ENCODE data around the gene NECAB3. TPM values are rescaled to one million over a fixed set of nuclear protein-coding genes. Genes with fewer than 3 reads are reported as not detected.

Gene NECAB3
- total and polyA plus RNA-seq, 2 donors (not counting 1 experiment from before 2014, with no cell fraction given): 8.5 to 11.8 TPM

GRCh38 chr20:33680686-33681085, 6.5 kb upstream of the NECAB3 start:
- no peak overlapping the region for H3K4me3 ChIP-seq (ENCODE audit: control extremely low read depth in 1 of 5, extremely low read depth in 1 of 5, insufficient read depth in 1 of 5, low read depth in 2 of 5, low read length in 4 of 5)
- DNase-seq (no peak), ATAC-seq (ENCODE audit: low read depth) (no peak)
- H3K9me3 ChIP-seq (ENCODE audit: control extremely low read depth in 1 of 3, control insufficient read depth in 2 of 3, insufficient read depth in 1 of 3, low read length in 2 of 3): no peaks in the 10 kb centered on the region
- no peak for TF ChIP-seq EZH2 (IDR thresholded peaks at IDR 0.05; ENCODE audit: borderline replicate concordance, insufficient read depth, low read depth, low read length, poor library complexity, severe bottlenecking)
- H3K36me3 ChIP-seq (replicated peaks in 1 of 2; ENCODE audit: control extremely low read depth in 1 of 2, control insufficient read depth in 1 of 2, extremely low read depth in 1 of 2, insufficient read depth in 2 of 2, low read length in 1 of 2): no peaks in the 10 kb centered on the region
- no peaks in the 10 kb centered on the region for H3K27me3 ChIP-seq (replicated peaks in 1 of 4; ENCODE audit: control extremely low read depth in 1 of 4, control insufficient read depth in 3 of 4, insufficient read depth in 4 of 4, low read length in 3 of 4)
- no peak overlapping the region for H3K9ac ChIP-seq (ENCODE audit: low read length)
- peaks cover 34 to 39% of the 10 kb centered on the region in 2 donors for H3K4me1 ChIP-seq (ENCODE audit: control insufficient read depth in 2 of 2, insufficient read depth in 2 of 2, low read length in 2 of 2)
- Mint-ChIP-seq H3K4me1 (peaks cover 42% of the 10 kb centered on the region), H3K4me3 (no peak overlapping the region), H3K27me3 (no peaks in the 10 kb centered on the region), H3K9me3 (ENCODE audit: insufficient read depth) (no peaks in the 10 kb centered on the region), H3K27ac (peak overlapping the region; percentile 70)
- CTCF ChIA-PET: interaction anchor here (1.8 kb wide), 1 partner anchor 13 kb away, joined by 9 read pairs; the partner anchor contains the start of gene ACTL10
- no peak overlapping the region for H3K27ac ChIP-seq (ENCODE audit: low read length in 2 of 2)
- intact Hi-C loops (cut with micrococcal nuclease): no loop called here
- no peak overlapping the region for H3K4me2 ChIP-seq (replicated peaks; ENCODE audit: low read depth, low read length, poor library complexity, severe bottlenecking)
- H3K79me2 ChIP-seq (ENCODE audit: control insufficient read depth, insufficient read depth, low read length): no peaks in the 10 kb centered on the region
- no peak overlapping the region for H2AFZ ChIP-seq (ENCODE audit: insufficient read depth, low read depth, low read length, poor library complexity, severe bottlenecking)
- 86% methylated on average over 1 of the region's 2 CpGs for WGBS (ENCODE audit: insufficient coverage)
- POLR2A ChIA-PET: interaction anchor here (1.7 kb wide), 1 partner anchor 52 kb away, joined by 4 read pairs; no protein-coding TSS in a partner anchor
- no peaks in the 10 kb centered on the region for H4K20me1 ChIP-seq (ENCODE audit: control insufficient read depth, insufficient read depth, low read length, poor library complexity, severe bottlenecking)

DNA sequence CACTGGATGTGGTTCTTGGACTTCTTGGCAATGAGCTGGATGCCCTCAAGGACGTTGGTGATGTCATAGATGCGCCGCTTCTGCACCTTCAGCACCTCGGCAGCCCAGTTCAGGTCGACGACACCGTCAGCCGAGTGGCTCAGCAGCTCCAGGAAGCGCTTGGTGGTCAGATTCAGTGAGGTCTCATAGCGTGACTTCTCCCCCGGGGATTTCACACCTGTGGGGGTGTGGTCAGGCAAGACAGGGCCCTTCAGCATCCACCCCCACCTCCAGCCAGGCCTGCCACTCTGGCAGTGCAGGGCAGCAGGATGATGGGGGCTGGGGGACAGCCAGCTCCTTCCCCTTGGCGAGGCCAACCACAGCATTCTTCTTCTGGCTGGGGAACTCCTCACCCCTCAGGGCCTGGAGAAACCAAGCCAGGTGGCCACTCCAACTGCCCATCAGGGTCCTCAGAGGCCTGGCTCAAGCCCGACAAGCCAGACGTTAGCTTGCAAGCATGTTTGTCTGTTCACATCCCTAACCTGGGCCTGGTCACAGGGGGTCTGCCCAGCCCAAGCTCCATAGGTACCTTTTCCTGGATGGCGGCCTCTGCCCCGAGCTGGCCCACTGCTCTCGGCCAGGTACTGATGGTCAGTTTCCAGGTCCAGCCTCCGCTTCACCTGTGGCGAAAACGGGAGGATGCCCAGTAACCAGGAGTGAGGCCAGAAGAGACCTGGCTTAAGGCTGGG, 5.7 kb upstream of the NECAB3 start:
- H3K27me3 ChIP-seq (replicated peaks in 1 of 4; ENCODE audit: control extremely low read depth in 1 of 4, control insufficient read depth in 3 of 4, insufficient read depth in 4 of 4, low read length in 3 of 4): no peaks in the 10 kb centered on the region
- no peaks in the 10 kb centered on the region for H3K79me2 ChIP-seq (ENCODE audit: control insufficient read depth, insufficient read depth, low read length)
- H3K27ac ChIP-seq (ENCODE audit: low read length in 2 of 2): peak overlapping the region in 1 of 2 donors; percentile 18
- H3K9ac ChIP-seq (ENCODE audit: low read length): no peak overlapping the region
- CTCF ChIA-PET: interaction anchor here (1.2 to 2.2 kb wide), 4 partner anchors 10 to 390 kb away, joined by 3 to 29 read pairs (median 4); partner anchors contain the start of gene ACTL10
- POLR2A ChIA-PET: interaction anchor here (1.1 to 1.7 kb wide), 4 partner anchors 13 to 95 kb away, joined by 3 to 8 read pairs (median 5); partner anchors contain the start of gene ACTL10
- no peaks in the 10 kb centered on the region for H4K20me1 ChIP-seq (ENCODE audit: control insufficient read depth, insufficient read depth, low read length, poor library complexity, severe bottlenecking)
- Mint-ChIP-seq H3K4me3 (peak overlapping the region; percentile 39), H3K9me3 (ENCODE audit: insufficient read depth) (no peaks in the 10 kb centered on the region), H3K4me1 (peaks cover 39% of the 10 kb centered on the region), H3K27ac (peak overlapping the region; percentile 68), H3K27me3 (no peaks in the 10 kb centered on the region)
- ATAC-seq (ENCODE audit: low read depth): peak; percentile 93
- DNase-seq: peak; percentile 83
- intact Hi-C loops (cut with micrococcal nuclease): no loop called here
- no peak for TF ChIP-seq CTCF (IDR thresholded peaks at IDR 0.05)
- TF ChIP-seq EZH2 (IDR thresholded peaks at IDR 0.05; ENCODE audit: borderline replicate concordance, insufficient read depth, low read depth, low read length, poor library complexity, severe bottlenecking): no peak
- no peaks in the 10 kb centered on the region for H3K36me3 ChIP-seq (replicated peaks in 1 of 2; ENCODE audit: control extremely low read depth in 1 of 2, control insufficient read depth in 1 of 2, extremely low read depth in 1 of 2, insufficient read depth in 2 of 2, low read length in 1 of 2)
- WGBS (ENCODE audit: insufficient coverage): 63% methylated on average over 18 of the region's 20 CpGs
- no peak overlapping the region for H3K4me3 ChIP-seq (ENCODE audit: control extremely low read depth in 1 of 5, extremely low read depth in 1 of 5, insufficient read depth in 1 of 5, low read depth in 2 of 5, low read length in 4 of 5)
- peaks cover 27 to 32% of the 10 kb centered on the region in 2 donors for H3K4me1 ChIP-seq (ENCODE audit: control insufficient read depth in 2 of 2, insufficient read depth in 2 of 2, low read length in 2 of 2)
- H3K4me2 ChIP-seq (replicated peaks; ENCODE audit: low read depth, low read length, poor library complexity, severe bottlenecking): peak overlapping the region; percentile 52
- H2AFZ ChIP-seq (ENCODE audit: insufficient read depth, low read depth, low read length, poor library complexity, severe bottlenecking): peak overlapping the region; percentile 56
- no peaks in the 10 kb centered on the region for H3K9me3 ChIP-seq (ENCODE audit: control extremely low read depth in 1 of 3, control insufficient read depth in 2 of 3, insufficient read depth in 1 of 3, low read length in 2 of 3)

Measured in B cell (primary cell).